IgD-negative memory B cell (primary cell): ENCODE measurements around the gene RAD23B. TPM values are rescaled to one million over a fixed set of nuclear protein-coding genes. Genes with fewer than 3 reads are reported as not detected.

Source experiments
- H3K27ac Mint-ChIP-seq, 3 donors: one replicate each; pipeline ENCODE4 v1.8.0; 2020 to 2022; ENCODE audit warnings: mild to moderate bottlenecking in 3 of 3, mixed read lengths in 3 of 3, moderate library complexity in 1 of 3
- H3K27me3 Mint-ChIP-seq: one replicate; pipeline ENCODE4 v1.8.0; 2021; ENCODE audit warnings: mixed read lengths
- H3K36me3 Mint-ChIP-seq: one replicate; pipeline ENCODE4 v1.8.0; 2020; ENCODE audit warnings: mild to moderate bottlenecking, mixed read lengths
- H3K4me1 Mint-ChIP-seq, 3 donors: one replicate each; pipeline ENCODE4 v1.8.0; 2020 to 2022; ENCODE audit warnings: mixed read lengths in 3 of 3, mild to moderate bottlenecking in 1 of 3
- H3K4me3 Mint-ChIP-seq, 4 donors: one replicate each; pipeline ENCODE4 v1.8.0; 2020 to 2022; ENCODE audit warnings: mild to moderate bottlenecking in 4 of 4, mixed read lengths in 4 of 4, moderate library complexity in 3 of 4
- H3K9me3 Mint-ChIP-seq, 3 donors: one replicate each; pipeline ENCODE4 v1.8.0; 2020 to 2021; ENCODE audit warnings: mixed read lengths in 3 of 3, mild to moderate bottlenecking in 1 of 3
- polyA plus RNA-seq: library from polyadenylated mRNA; unstranded; fragments of 300-500 nt; fragmentation: Illumina TruSeq; gene quantifications from one replicate; pipeline ENCODE4 v1.2.3, GENCODE V29; 2021

RAD23B gene
- polyA plus RNA-seq, 1 donor from 2014 or later: 17.6 TPM

DNA sequence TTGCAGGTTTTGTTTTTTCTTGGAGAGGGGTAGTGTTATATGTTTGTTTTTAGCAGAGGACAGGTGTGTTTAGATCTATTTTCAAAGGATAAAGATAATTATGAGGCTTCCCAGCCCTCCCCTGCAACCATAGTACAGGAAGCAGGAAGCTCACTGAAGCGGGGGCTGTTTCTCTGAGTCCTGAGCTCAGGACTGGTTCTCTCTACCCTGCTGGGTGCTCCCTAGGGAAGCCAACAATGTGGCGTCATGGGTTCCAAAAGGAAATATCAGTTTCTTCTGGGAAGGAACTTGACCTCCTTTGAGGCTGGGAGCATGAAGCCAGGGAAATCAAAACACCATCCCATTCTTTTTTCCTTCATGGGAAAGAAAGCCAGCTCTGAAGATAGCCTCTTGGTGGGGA lies 62.2 kb downstream of the RAD23B start:
- H3K27me3 Mint-ChIP-seq: no peaks in the 10 kb centered on the region
- H3K36me3 Mint-ChIP-seq: no peaks in the 10 kb centered on the region
- peaks cover 5 to 7% (median 7%) of the 10 kb centered on the region in 3 donors for H3K4me1 Mint-ChIP-seq
- no peak overlapping the region for H3K4me3 Mint-ChIP-seq
- no peaks in the 10 kb centered on the region for H3K9me3 Mint-ChIP-seq
- peak overlapping the region in 1 of 3 donors; percentile 89 for H3K27ac Mint-ChIP-seq

DNA sequence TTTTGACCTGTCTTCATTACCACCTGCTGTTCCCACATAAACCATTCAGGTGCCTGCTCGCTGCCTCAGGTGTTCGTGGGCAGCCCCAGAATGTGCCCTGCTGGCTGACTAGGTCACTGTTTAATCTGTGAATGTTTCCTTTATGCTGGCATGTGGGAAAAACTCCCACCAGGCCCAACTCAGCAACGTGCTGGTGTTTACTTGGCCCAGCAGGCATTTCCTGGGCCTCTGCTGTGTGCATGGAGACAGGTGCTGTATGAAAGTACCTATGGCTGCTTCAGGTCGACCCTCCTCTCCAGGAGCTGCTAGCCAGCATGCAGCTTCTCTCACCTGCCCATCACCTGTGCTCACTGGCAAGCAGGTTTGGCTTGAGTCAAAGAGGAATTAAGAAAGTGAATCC lies 65.8 kb downstream of the RAD23B start:
- peaks cover 3% of the 10 kb centered on the region for H3K27me3 Mint-ChIP-seq
- no peak overlapping the region for H3K27ac Mint-ChIP-seq
- H3K36me3 Mint-ChIP-seq: no peaks in the 10 kb centered on the region
- H3K9me3 Mint-ChIP-seq: peaks cover 0 to 5% (median 1%) of the 10 kb centered on the region in 3 donors
- H3K4me3 Mint-ChIP-seq: no peak overlapping the region
- H3K4me1 Mint-ChIP-seq: no peaks in the 10 kb centered on the region

DNA sequence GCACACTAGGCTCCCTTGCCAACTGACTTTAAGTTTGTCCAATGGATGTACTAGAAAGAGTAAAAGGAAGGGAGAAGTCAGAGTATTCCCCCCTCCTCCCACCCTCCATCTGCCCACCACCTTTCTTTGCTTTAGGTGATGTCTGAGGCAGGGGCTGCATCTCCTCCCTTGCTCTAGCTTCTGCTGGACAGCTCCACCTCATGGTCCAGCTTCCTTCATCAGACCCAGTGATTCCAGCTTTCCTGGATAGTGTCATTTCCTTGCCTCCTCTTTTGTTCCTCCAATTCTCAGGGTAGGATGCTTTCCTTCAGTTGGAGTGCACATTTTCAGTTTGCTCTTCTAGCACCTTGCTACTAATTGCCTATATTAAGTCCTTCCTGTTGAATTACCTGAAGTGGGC lies 67.4 kb downstream of the RAD23B start:
- Mint-ChIP-seq H3K4me3 (no peak overlapping the region), H3K9me3 (peaks cover 0 to 5% (median 2%) of the 10 kb centered on the region in 3 donors), H3K27me3 (peaks cover 12% of the 10 kb centered on the region), H3K4me1 (no peaks in the 10 kb centered on the region), H3K27ac (no peak overlapping the region), H3K36me3 (no peaks in the 10 kb centered on the region)

DNA sequence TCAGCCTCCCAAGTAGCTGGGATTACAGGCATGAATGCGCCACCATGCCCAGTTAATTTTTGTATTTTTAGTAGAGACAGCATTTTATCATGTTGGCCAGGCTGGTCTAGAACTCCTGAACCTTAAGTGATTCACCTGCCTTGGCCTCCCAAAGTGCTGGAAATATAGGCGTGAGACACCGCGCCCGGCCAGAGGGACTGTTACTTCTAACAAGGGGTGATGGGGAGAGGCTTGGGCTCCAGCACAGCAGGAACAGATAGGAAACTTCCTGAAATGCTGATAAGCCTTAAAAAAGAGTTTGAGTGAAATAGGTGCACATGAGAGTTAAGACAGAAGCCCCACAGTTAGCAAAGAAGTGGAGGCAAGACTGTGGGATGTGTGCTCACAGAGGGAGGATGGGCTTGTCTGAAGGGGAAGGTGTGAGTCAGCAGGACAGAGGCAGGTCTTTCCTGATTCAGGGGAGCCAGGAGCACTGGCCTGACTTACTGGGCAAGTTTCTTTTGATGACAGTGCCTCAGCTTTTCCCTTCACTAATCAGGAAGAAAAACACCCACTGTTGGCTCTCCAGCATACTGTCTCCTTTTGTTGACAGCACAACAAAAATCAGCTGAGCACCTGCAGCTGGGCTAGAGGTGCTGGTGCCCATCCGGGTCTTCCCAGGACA lies 68.4 kb downstream of the RAD23B start:
- Mint-ChIP-seq H3K27me3 (peaks cover 14% of the 10 kb centered on the region), H3K9me3 (peaks cover 0 to 5% (median 2%) of the 10 kb centered on the region in 3 donors), H3K4me3 (no peak overlapping the region), H3K4me1 (no peaks in the 10 kb centered on the region), H3K36me3 (no peaks in the 10 kb centered on the region), H3K27ac (no peak overlapping the region)

DNA sequence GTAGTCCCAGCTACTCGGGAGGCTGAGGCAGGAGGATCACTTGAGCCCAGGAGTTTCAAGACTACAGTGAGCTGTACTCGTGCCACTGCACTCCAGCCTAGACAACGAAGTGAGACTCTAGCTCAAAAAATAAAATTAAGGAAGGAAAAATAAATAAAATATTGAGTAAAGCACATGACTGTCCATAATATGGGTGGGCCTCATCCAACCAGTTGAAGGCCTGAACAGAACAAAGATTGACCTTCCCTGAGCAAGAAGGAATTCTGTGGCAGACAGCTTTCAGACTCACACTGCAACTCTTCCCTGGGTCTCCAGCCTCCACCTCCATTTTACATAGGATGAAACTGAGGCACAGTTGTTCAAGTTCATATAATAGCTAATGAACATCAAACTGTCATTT lies 72.3 kb downstream of the RAD23B start:
- Mint-ChIP-seq H3K27ac (no peak overlapping the region), H3K27me3 (peaks cover 17% of the 10 kb centered on the region), H3K36me3 (no peaks in the 10 kb centered on the region), H3K9me3 (peaks cover 0 to 5% (median 2%) of the 10 kb centered on the region in 3 donors), H3K4me3 (no peak overlapping the region), H3K4me1 (no peaks in the 10 kb centered on the region)

DNA sequence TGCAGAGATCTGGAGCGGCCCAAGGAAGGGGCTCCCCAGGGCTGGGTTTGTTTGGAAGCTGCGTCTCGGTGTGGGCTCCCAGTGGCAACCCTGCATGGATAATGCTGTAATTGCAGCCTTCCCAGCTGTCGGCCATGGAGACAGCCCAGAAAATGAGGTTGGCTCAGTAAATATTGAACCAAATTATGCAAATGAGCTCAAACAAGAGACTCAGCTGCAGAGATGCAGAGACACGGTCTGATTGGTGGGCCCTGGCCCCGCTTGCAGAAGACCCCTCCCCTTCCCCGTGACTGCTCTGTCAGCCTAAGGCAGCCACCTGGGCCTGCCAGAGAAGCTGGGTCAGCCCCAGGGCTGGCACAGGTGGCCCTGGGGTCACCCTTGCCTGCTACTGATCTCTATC lies 75.9 kb downstream of the RAD23B start:
- Mint-ChIP-seq H3K36me3 (no peaks in the 10 kb centered on the region), H3K4me3 (no peak overlapping the region), H3K27me3 (peaks cover 15% of the 10 kb centered on the region), H3K9me3 (peaks cover 0 to 3% (median 0%) of the 10 kb centered on the region in 3 donors), H3K4me1 (peaks cover 0 to 3% (median 0%) of the 10 kb centered on the region in 3 donors), H3K27ac (no peak overlapping the region)

DNA sequence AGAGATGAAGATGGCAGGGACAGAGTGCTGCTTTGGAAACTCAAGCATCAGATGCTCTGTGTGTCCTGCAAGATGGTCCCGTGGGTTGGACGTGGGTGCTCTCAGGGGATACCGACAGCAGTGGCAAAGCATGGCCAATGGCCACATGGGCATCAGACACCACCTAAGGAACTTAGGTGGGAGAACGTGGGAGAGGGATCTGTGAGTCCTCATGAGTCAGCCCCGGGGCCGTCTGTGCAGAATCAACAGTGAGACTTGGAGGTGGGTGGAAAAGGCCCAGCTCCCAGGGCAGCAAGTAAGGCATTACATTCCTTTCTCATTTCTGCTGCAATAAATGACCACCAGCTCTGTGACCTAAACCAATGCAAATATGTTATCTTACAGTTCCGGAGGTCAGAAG lies 77.0 kb downstream of the RAD23B start:
- peaks cover 7% of the 10 kb centered on the region for H3K27me3 Mint-ChIP-seq
- no peak overlapping the region for H3K27ac Mint-ChIP-seq
- H3K9me3 Mint-ChIP-seq: peaks cover 0 to 3% (median 0%) of the 10 kb centered on the region in 3 donors
- H3K4me1 Mint-ChIP-seq: peaks cover 0 to 4% (median 3%) of the 10 kb centered on the region in 3 donors
- no peaks in the 10 kb centered on the region for H3K36me3 Mint-ChIP-seq
- H3K4me3 Mint-ChIP-seq: no peak overlapping the region

DNA sequence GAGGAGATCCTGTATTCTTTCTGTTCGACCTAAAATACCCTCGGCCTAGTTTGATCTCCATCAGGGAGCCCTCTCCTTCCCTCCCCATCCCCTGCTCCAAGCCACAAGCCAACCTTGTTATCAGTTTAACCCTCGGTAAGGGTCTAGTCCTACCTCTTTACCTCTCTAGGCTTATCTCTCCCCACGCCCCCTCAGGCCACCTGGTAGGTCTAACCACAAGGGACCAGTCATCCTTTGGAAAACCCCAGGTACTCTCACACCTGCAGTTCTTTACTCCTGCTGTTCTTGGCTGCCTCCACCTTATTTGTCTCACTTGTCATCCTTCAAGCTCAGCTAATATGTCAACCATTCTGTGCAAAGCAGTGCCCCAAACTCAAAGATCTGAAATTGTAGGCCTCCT lies 78.7 kb downstream of the RAD23B start:
- Mint-ChIP-seq H3K27ac (no peak overlapping the region), H3K27me3 (peaks cover 5% of the 10 kb centered on the region), H3K9me3 (peaks cover 0 to 3% (median 0%) of the 10 kb centered on the region in 3 donors), H3K4me3 (peak overlapping the region in 1 of 4 donors; percentile 56), H3K36me3 (no peaks in the 10 kb centered on the region), H3K4me1 (peaks cover 0 to 4% (median 3%) of the 10 kb centered on the region in 3 donors)

DNA sequence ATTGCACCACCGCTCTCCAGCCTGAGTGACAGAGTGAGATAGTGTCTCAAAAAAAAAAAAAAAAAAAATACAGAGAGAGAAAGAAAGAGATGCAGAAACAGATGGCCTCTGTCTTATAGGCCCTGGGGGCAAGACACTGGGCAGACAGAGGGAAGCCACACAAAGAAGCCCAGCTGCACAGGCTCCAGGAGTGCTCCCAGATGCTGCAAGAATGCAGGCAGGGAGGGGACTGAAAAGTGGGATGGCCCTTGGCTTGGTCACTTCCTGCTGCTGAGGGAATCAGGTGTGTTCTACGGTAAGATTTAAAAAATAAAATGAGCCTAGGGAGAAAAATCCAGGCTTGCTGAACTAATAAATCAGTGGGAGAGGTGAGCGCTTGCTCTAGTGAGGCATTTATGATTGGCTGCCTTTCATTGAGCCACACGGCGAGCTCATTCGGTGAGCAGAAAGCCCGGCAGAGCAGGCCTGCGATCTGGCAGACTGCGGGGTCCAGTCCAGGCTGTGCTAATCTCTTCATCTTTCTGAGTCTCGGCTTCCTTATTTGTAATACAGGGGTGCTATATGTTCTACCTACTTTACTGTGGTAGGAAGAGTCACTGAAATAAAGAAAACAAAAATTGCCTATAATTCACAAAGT lies 80.6 kb downstream of the RAD23B start:
- no peaks in the 10 kb centered on the region for H3K36me3 Mint-ChIP-seq
- peak overlapping the region in 1 of 3 donors; percentile 57 for H3K27ac Mint-ChIP-seq
- peaks cover 0 to 4% (median 3%) of the 10 kb centered on the region in 3 donors for H3K4me1 Mint-ChIP-seq
- peaks cover 6% of the 10 kb centered on the region for H3K27me3 Mint-ChIP-seq
- H3K9me3 Mint-ChIP-seq: peaks cover 0 to 3% (median 0%) of the 10 kb centered on the region in 3 donors
- H3K4me3 Mint-ChIP-seq: peak overlapping the region in 1 of 4 donors; percentile 60

DNA sequence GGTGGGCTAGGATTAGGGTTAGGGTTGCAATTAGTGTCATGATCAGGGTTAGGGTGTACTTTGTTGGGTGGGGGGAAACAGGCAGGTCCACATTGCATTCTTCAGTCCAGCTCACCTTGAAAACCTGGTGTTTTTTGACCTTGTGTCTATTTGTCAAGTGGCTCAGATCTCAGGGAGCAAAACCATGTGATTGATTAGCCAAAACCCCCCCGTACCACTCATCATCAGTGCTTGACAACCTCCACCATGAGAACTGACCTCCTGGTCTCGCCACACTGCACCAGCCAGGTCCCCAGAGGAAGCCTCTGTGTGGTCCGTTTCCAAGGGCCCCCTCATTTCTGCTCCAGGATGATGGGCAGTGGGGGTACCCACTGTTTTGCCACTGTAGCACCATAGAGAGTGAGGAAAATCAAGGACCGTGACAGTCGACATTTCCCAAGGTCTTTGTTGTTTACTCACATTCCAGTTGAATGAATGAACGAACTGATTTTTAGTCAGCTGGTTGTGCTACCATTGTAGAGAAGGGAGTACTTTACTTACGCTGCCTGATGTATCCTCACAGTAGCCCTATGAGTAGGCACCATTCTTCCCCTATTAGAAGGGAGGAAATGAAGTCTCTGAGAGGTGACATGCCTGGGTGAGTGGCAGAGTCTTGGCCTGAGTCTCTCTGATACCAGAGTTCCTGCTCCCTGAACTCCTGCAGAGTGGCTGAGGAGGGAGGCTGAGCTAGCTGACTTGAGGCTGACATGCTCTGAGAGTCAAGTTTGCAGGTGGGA lies 84.8 kb downstream of the RAD23B start:
- peaks cover 0 to 4% (median 0%) of the 10 kb centered on the region in 3 donors for H3K4me1 Mint-ChIP-seq
- H3K9me3 Mint-ChIP-seq: no peaks in the 10 kb centered on the region
- no peaks in the 10 kb centered on the region for H3K36me3 Mint-ChIP-seq
- H3K27ac Mint-ChIP-seq: no peak overlapping the region
- no peak overlapping the region for H3K4me3 Mint-ChIP-seq
- H3K27me3 Mint-ChIP-seq: peaks cover 10% of the 10 kb centered on the region

DNA sequence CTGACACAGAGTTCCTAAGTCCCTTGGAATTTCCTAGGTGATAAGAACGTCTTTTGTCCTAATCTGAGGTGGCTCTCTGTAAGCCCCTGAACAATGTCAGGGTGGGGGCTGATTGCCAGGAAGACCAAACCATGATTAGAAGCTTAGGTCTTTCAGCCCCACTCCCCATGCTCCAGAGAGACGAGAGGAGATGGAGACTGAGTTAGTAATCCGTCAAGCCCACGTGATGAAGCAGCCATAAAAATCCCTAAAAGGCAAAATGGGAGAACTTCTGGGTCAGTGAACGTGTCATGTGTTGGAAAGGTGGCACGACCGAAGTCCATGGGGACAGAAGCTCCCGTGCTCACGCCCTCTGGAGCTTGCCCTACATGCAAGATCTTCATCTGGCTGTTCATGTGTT lies 85.6 kb downstream of the RAD23B start:
- peaks cover 13% of the 10 kb centered on the region for H3K27me3 Mint-ChIP-seq
- H3K9me3 Mint-ChIP-seq: no peaks in the 10 kb centered on the region
- peaks cover 0 to 4% (median 0%) of the 10 kb centered on the region in 3 donors for H3K4me1 Mint-ChIP-seq
- H3K27ac Mint-ChIP-seq: no peak overlapping the region
- no peaks in the 10 kb centered on the region for H3K36me3 Mint-ChIP-seq
- H3K4me3 Mint-ChIP-seq: no peak overlapping the region

DNA sequence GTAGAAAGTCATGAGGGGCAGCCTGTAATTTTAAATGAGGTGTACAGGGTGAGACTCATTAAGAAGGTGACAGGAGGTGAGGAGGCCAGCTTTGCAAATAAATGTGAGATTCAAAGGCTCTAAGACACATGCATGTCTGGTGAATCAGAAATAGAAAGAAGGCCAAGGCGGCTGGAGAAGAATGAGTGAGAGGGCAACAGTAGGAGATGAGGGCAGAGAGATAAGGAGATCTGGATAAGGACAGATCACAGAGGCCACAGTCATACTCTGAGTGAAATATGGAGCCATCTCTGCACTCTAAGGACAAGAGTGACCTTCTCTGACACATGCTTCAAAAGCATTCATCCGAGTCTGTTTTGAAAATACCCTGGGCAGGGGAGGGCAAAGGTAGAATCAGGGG lies 90.7 kb downstream of the RAD23B start:
- Mint-ChIP-seq H3K27me3 (peaks cover 9% of the 10 kb centered on the region), H3K27ac (no peak overlapping the region), H3K36me3 (no peaks in the 10 kb centered on the region), H3K4me1 (no peaks in the 10 kb centered on the region), H3K4me3 (no peak overlapping the region), H3K9me3 (no peaks in the 10 kb centered on the region)

DNA sequence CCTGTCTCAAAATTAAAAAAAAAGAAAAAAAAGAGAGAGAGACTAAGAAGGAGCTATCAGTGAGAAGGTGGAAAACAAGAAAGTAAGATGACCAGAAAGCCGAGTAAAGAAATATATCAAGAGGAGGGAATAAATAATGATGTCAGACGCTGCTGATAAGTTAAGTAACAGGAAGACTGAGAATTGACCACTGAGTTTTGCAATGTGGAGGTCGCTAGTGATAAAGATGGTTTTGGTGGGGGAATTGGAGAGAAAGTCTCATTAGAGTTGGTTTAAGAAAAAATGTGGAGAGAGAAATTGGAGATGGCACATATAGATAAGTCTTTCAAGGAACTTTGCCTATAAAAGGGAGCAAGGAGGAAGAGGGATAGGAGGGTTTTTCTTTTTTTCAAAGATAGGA lies 91.9 kb downstream of the RAD23B start:
- Mint-ChIP-seq H3K4me3 (no peak overlapping the region), H3K36me3 (no peaks in the 10 kb centered on the region), H3K27ac (no peak overlapping the region), H3K27me3 (peaks cover 6% of the 10 kb centered on the region), H3K4me1 (no peaks in the 10 kb centered on the region), H3K9me3 (no peaks in the 10 kb centered on the region)

DNA sequence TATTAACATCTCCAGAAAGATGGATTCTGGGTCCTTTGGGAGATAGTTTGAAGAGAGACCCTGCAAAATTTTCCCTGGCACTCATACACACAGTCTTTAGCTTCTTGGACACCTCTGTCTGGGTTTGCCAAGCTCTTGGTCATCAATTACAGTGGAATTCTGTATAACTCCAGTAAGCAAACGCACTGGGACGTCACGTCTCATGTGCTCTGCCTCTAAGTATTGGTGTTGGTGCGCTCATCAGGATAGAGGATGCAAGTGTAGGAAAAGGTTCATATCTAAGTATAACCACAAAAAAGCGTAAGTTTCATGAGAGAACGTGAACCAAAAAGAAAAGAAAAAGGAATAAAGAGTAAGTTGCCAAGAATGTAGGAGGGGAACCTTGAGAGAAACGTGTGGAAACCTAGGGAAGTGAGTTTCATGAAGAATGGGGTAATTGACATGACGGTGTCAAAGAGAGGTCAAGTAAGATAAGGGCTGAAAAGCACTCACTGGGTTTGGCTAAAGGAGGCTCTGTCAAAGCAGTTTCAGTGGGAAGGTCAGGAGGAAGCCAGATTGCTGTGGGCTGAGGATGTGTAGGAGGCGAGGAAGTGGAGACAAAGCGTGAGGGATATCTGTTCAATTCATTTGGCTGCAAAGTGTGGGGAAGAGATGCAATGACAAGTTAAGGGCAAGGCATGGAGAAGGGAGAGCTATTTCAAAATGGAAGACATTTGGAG lies 92.7 kb downstream of the RAD23B start:
- Mint-ChIP-seq H3K9me3 (no peaks in the 10 kb centered on the region), H3K27me3 (peaks cover 6% of the 10 kb centered on the region), H3K27ac (no peak overlapping the region), H3K4me1 (no peaks in the 10 kb centered on the region), H3K4me3 (no peak overlapping the region), H3K36me3 (no peaks in the 10 kb centered on the region)

DNA sequence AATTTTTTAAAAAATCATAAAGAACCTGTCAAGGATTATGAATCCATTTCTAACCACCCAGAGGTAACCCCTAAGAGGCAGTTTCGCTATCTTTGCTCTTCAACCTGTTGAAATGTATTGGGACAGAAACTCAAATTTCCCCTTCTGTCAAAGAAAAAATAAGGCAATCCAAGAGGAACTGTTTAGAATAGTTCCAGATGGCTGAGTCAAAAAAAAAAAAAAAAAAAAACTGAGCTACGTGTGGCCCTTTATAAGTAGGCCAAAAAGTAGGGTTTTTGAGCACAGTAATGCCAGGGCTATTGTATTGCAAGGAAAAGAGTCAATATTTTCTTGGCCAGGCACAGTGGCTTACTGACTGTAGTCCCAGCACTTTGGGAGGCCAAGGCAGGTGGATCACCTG lies 94.9 kb downstream of the RAD23B start:
- Mint-ChIP-seq H3K36me3 (no peaks in the 10 kb centered on the region), H3K9me3 (peaks cover 0 to 2% (median 0%) of the 10 kb centered on the region in 3 donors), H3K4me3 (no peak overlapping the region), H3K27ac (no peak overlapping the region), H3K4me1 (no peaks in the 10 kb centered on the region), H3K27me3 (peaks cover 1% of the 10 kb centered on the region)
